DND-41 (cell line): ENCODE measurements around the gene MUC5B.

Source experiments
- ATAC-seq: fragments of 200-7000 bp; cut with Tn5 transposase; 3 replicates; pipeline ENCODE4 v1.9.1; 2021; ENCODE audit warnings: low read depth; ENCODE audit not compliant: insufficient read depth
- DNase-seq: peaks from one replicate; pipeline ENCODE4 v3.0.0-alpha.2; 2020
- H2AFZ ChIP-seq: 2 replicates; pipeline ENCODE4 v1.6.0; 2012; ENCODE audit warnings: low read depth, low read length
- H3K27ac ChIP-seq: 2 replicates; pipeline ENCODE4 v1.5.1; 2012; ENCODE audit warnings: low read length, inconsistent platforms
- H3K27me3 ChIP-seq: fragments of 200-600 bp; sonication (generic); 2 replicates; pipeline ENCODE4 v1.6.0; 2012; ENCODE audit warnings: low read length, mild to moderate bottlenecking, inconsistent platforms; ENCODE audit not compliant: insufficient read depth, poor library complexity
- H3K36me3 ChIP-seq: 2 replicates; pipeline ENCODE4 v1.5.1; 2012; ENCODE audit warnings: low read length, inconsistent platforms; ENCODE audit not compliant: insufficient read depth
- H3K4me1 ChIP-seq: 2 replicates; pipeline ENCODE4 v1.5.1; 2012; ENCODE audit warnings: mild to moderate bottlenecking, low read length; ENCODE audit not compliant: insufficient read depth
- H3K4me2 ChIP-seq: 2 replicates; pipeline ENCODE4 v1.6.0; 2012; ENCODE audit warnings: mild to moderate bottlenecking, moderate library complexity, low read length, inconsistent platforms; ENCODE audit not compliant: insufficient read depth
- H3K4me3 ChIP-seq, 2 experiments: fragments of 200-600 bp in 1 of 2; shearing (Covaris generic) in 1 of 2; 2 replicates each; pipeline ENCODE4 v1.5.1; 2012 to 2016; ENCODE audit warnings: inconsistent platforms in 2 of 2, low read length in 2 of 2, mild to moderate bottlenecking in 2 of 2, low read depth in 1 of 2, moderate library complexity in 1 of 2
- H3K79me2 ChIP-seq: 2 replicates; pipeline ENCODE4 v1.6.0; 2012; ENCODE audit warnings: low read length, inconsistent platforms; ENCODE audit not compliant: insufficient read depth
- H3K9ac ChIP-seq: 2 replicates; pipeline ENCODE4 v1.6.0; 2012; ENCODE audit warnings: low read depth, mild to moderate bottlenecking, inconsistent platforms, low read length, moderate library complexity
- H3K9me3 ChIP-seq: 2 replicates; pipeline ENCODE4 v1.5.1; 2012; ENCODE audit warnings: low read length, moderate library complexity, mild to moderate bottlenecking, inconsistent platforms; ENCODE audit not compliant: insufficient read depth, severe bottlenecking
- H4K20me1 ChIP-seq: 2 replicates; pipeline ENCODE4 v1.6.0; 2012; ENCODE audit warnings: low read length; ENCODE audit not compliant: insufficient read depth
- EZH2 ChIP-seq: IDR thresholded peaks from 3 replicates; pipeline ENCODE4 v1.6.1; 2012; ENCODE audit warnings: borderline replicate concordance, low read depth, mild to moderate bottlenecking, moderate library complexity, low read length, inconsistent platforms; ENCODE audit not compliant: severe bottlenecking
- TF ChIP-seq, protein P1 (sequence below): IDR thresholded peaks from 2 replicates; pipeline ENCODE4 v1.5.1; 2012; ENCODE audit warnings: borderline replicate concordance, low read length, moderate library complexity, mild to moderate bottlenecking; ENCODE audit not compliant: poor library complexity, severe bottlenecking; ENCODE audit errors: extremely low read depth

The MUC5B gene

DNA sequence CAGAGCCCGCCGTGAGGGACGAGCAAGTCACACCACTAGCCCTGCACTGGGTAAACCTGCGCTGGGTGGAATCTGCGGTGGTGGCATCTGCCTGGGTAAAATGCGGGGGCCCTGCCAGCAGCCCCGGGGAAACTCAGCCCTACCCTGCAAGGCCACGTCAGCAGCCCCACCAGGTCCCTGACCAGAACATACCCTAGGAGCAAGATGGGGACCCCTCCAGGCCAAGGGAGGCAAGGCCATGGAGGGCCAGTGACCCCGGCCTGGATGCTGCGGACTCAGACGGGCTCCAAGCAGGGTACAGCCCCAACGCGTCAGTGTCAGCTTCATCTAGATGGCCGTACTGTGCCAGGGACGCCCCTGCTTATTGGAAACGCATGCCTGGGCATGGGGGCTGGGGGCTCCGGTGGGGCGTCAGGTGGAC lies 60.2 kb downstream of the MUC5B start:
- Histone ChIP-seq H3K36me3 (peaks cover 70% of the 10 kb centered on the region), H2AFZ (no peak overlapping the region), H3K27ac (no peak overlapping the region), H3K4me3 (no peak overlapping the region), H3K27me3 (no peaks in the 10 kb centered on the region), H3K4me1 (no peaks in the 10 kb centered on the region), H3K4me2 (no peak overlapping the region), H4K20me1 (peaks cover 11% of the 10 kb centered on the region), H3K9me3 (no peaks in the 10 kb centered on the region), H3K9ac (no peak overlapping the region), H3K79me2 (no peaks in the 10 kb centered on the region)
- ATAC-seq (no peak), DNase-seq (no peak)
- TF ChIP-seq, protein P1, sequence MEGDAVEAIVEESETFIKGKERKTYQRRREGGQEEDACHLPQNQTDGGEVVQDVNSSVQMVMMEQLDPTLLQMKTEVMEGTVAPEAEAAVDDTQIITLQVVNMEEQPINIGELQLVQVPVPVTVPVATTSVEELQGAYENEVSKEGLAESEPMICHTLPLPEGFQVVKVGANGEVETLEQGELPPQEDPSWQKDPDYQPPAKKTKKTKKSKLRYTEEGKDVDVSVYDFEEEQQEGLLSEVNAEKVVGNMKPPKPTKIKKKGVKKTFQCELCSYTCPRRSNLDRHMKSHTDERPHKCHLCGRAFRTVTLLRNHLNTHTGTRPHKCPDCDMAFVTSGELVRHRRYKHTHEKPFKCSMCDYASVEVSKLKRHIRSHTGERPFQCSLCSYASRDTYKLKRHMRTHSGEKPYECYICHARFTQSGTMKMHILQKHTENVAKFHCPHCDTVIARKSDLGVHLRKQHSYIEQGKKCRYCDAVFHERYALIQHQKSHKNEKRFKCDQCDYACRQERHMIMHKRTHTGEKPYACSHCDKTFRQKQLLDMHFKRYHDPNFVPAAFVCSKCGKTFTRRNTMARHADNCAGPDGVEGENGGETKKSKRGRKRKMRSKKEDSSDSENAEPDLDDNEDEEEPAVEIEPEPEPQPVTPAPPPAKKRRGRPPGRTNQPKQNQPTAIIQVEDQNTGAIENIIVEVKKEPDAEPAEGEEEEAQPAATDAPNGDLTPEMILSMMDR: no peak
- TF ChIP-seq EZH2: no peak

DNA sequence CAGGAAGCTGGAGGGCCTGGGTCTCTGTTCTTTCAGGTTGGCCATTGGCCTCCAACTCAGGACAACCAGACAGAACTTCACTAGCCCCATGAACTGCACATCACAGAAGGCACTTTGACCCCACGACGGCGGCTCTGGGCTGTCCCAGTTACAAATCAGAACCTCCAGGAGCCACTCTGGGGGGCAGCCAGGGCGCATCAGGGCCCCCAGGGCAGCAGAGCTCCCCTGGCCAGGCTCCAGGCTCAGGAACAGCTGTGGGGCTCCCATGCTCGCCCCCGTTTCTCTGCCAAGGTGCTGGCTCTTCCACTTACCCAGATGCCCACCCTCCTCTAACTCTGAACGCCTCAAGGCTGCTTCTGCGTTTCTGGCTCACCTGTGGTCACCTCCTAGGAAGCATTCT lies 61.0 kb downstream of the MUC5B start:
- Histone ChIP-seq H3K4me2 (no peak overlapping the region), H3K9ac (no peak overlapping the region), H3K9me3 (no peaks in the 10 kb centered on the region), H3K79me2 (no peaks in the 10 kb centered on the region), H4K20me1 (peaks cover 14% of the 10 kb centered on the region), H3K36me3 (peaks cover 76% of the 10 kb centered on the region), H3K4me1 (no peaks in the 10 kb centered on the region), H3K27me3 (no peaks in the 10 kb centered on the region), H3K4me3 (no peak overlapping the region), H3K27ac (no peak overlapping the region), H2AFZ (no peak overlapping the region)
- no peak for DNase-seq
- TF ChIP-seq, protein P1: no peak
- no peak for TF ChIP-seq EZH2
- no peak for ATAC-seq

DNA sequence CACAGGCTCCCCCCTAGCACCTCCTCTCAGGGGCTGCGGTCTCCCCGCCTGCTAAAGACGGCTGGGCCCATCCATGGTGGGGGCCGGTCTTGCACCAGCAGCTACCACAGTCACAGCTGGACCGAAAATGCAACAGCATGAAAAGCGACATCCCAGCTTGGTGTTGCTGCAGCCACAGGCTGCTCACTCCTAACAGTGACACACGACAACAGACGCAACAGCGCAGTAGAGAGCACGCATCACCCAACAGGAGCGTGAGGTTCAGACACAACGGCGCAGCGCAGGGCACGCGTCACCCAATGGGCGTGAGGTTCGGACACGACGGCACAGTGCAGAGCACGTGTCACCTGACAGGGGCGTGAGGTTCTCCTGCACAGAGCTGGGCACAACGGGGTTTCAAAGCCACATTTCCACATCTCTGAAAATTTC lies 62.5 kb downstream of the MUC5B start:
- DNase-seq: no peak
- H4K20me1 ChIP-seq: peaks cover 23% of the 10 kb centered on the region
- no peaks in the 10 kb centered on the region for H3K27me3 ChIP-seq
- H3K4me3 ChIP-seq: no peak overlapping the region
- no peaks in the 10 kb centered on the region for H3K79me2 ChIP-seq
- H2AFZ ChIP-seq: no peak overlapping the region
- H3K4me2 ChIP-seq: no peak overlapping the region
- H3K9ac ChIP-seq: no peak overlapping the region
- H3K4me1 ChIP-seq: no peaks in the 10 kb centered on the region
- no peak overlapping the region for H3K27ac ChIP-seq
- H3K9me3 ChIP-seq: no peaks in the 10 kb centered on the region
- TF ChIP-seq EZH2: no peak
- TF ChIP-seq, protein P1: no peak
- no peak for ATAC-seq
- H3K36me3 ChIP-seq: peaks cover 78% of the 10 kb centered on the region

DNA sequence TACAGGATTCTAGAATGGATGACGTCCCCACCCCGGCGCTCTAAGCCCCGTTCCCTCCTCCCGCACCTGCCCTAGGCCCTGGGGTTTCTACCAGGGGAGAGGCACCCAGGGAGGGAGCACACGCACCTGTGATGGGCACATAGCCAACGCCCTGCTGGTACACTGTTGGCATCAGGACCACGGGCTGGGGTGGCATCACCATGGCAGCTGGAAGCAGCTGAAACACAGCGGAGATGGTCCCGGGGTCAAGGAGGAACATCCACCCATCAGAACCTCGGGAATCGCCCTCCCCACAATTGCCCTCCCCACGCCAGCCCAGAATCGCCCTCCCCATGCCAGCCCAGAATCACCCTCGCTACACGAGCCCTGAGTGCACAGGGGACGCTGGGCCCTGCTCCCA lies 63.0 kb downstream of the MUC5B start:
- no peaks in the 10 kb centered on the region for H3K9me3 ChIP-seq
- H3K4me1 ChIP-seq: no peaks in the 10 kb centered on the region
- H3K4me2 ChIP-seq: no peak overlapping the region
- no peak overlapping the region for H2AFZ ChIP-seq
- no peaks in the 10 kb centered on the region for H3K27me3 ChIP-seq
- ATAC-seq: no peak
- H3K79me2 ChIP-seq: no peaks in the 10 kb centered on the region
- no peak overlapping the region for H3K4me3 ChIP-seq
- TF ChIP-seq EZH2: no peak
- TF ChIP-seq, protein P1: no peak
- no peak overlapping the region for H3K27ac ChIP-seq
- no peak for DNase-seq
- H3K9ac ChIP-seq: no peak overlapping the region
- H3K36me3 ChIP-seq: peaks cover 78% of the 10 kb centered on the region
- H4K20me1 ChIP-seq: peaks cover 29% of the 10 kb centered on the region
